GM23338 (cell line): ENCODE results near the gene JMJD1C. TPM values are rescaled to one million over a fixed set of nuclear protein-coding genes. Genes with fewer than 3 reads are reported as not detected.

ENCODE experiments used
- ATAC-seq: fragments of 200-7000 bp; cut with Tn5 transposase; 3 replicates; pipeline ENCODE4 v1.9.1; 2020
- DNase-seq: peaks from one replicate; pipeline ENCODE4 v3.0.0-alpha.2; 2015; ENCODE audit warnings: low spot score
- H2AFZ ChIP-seq: fragments of 200-600 bp; sonication (generic); 2 replicates; pipeline ENCODE4 v1.8.0; 2016; ENCODE audit warnings: antibody characterized with exemption, mild to moderate bottlenecking, moderate library complexity
- H3F3A ChIP-seq: fragments of 200-600 bp; sonication (generic); replicated peaks from 2 replicates; pipeline ENCODE4 v1.8.0; 2017; ENCODE audit warnings: antibody characterized with exemption, mixed run types, low read depth
- H3K27ac ChIP-seq: fragments of 200-600 bp; sonication (generic); 2 replicates; pipeline ENCODE4 v1.6.1; 2016; ENCODE audit warnings: low read depth
- H3K27me3 ChIP-seq: fragments of 200-600 bp; sonication (generic); 2 replicates; pipeline ENCODE4 v1.8.0; 2016; ENCODE audit warnings: mild to moderate bottlenecking, mixed run types, moderate library complexity; ENCODE audit not compliant: insufficient read depth
- H3K36me3 ChIP-seq: fragments of 200-600 bp; sonication (generic); 2 replicates; pipeline ENCODE4 v1.8.0; 2016; ENCODE audit warnings: mild to moderate bottlenecking; ENCODE audit not compliant: insufficient read depth
- H3K4me1 ChIP-seq: fragments of 200-600 bp; sonication (generic); 2 replicates; pipeline ENCODE4 v1.8.0; 2016; ENCODE audit warnings: mild to moderate bottlenecking, moderate library complexity; ENCODE audit not compliant: insufficient read depth
- H3K4me2 ChIP-seq: fragments of 200-600 bp; sonication (generic); 2 replicates; pipeline ENCODE4 v1.7.1; 2017; ENCODE audit warnings: mixed run types
- H3K4me3 ChIP-seq: fragments of 200-600 bp; sonication (generic); 2 replicates; pipeline ENCODE4 v1.6.1; 2016; ENCODE audit warnings: mixed run types
- H3K79me2 ChIP-seq: fragments of 200-600 bp; sonication (generic); replicated peaks from 2 replicates; pipeline ENCODE4 v1.8.0; 2017; ENCODE audit warnings: mild to moderate bottlenecking; ENCODE audit not compliant: insufficient read depth
- H3K9me2 ChIP-seq: fragments of 200-600 bp; sonication (generic); 2 replicates; pipeline ENCODE4 v1.8.0; 2017; ENCODE audit not compliant: insufficient read depth
- H4K20me1 ChIP-seq: fragments of 200-600 bp; sonication (generic); replicated peaks from 2 replicates; pipeline ENCODE4 v1.8.0; 2017; ENCODE audit warnings: mild to moderate bottlenecking; ENCODE audit not compliant: insufficient read depth
- H3K27ac Mint-ChIP-seq: 2 replicates; pipeline ENCODE4 v1.8.0; 2020; ENCODE audit warnings: inconsistent platforms, mild to moderate bottlenecking, moderate library complexity, mixed read lengths
- H3K27me3 Mint-ChIP-seq: 3 replicates; pipeline ENCODE4 v1.8.0; 2022; ENCODE audit warnings: low read depth, mild to moderate bottlenecking, moderate library complexity, mixed read lengths, inconsistent platforms; ENCODE audit not compliant: insufficient read depth, poor library complexity
- H3K36me3 Mint-ChIP-seq: 3 replicates; pipeline ENCODE4 v1.8.0; 2021; ENCODE audit warnings: low read depth, mild to moderate bottlenecking, inconsistent platforms, moderate library complexity, mixed read lengths
- H3K4me1 Mint-ChIP-seq: 3 replicates; pipeline ENCODE4 v1.8.0; 2020; ENCODE audit warnings: mild to moderate bottlenecking, inconsistent platforms, mixed read lengths
- H3K4me3 Mint-ChIP-seq: 3 replicates; pipeline ENCODE4 v1.8.0; 2021; ENCODE audit warnings: moderate library complexity, mild to moderate bottlenecking, inconsistent platforms, mixed read lengths
- H3K9me3 Mint-ChIP-seq: 3 replicates; pipeline ENCODE4 v1.8.0; 2020; ENCODE audit warnings: moderate library complexity, mild to moderate bottlenecking, inconsistent platforms, mixed read lengths
- NANOG ChIP-seq: IDR thresholded peaks from 2 replicates; pipeline ENCODE4 v1.6.1; 2016; ENCODE audit warnings: antibody characterized with exemption, borderline replicate concordance
- POLR2AphosphoS5 ChIP-seq: IDR thresholded peaks from 2 replicates; pipeline ENCODE4 v1.6.1; 2016; ENCODE audit warnings: antibody characterized with exemption, low read depth
- STAT1 ChIP-seq: IDR thresholded peaks from one replicate; pipeline ENCODE4 v1.6.1; 2016; ENCODE audit warnings: antibody characterized with exemption; ENCODE audit not compliant: unreplicated experiment
- ZNF114 ChIP-seq: fragments of 250-450 bp; sonication (Bioruptor Pico); IDR thresholded peaks from 2 replicates; pipeline ENCODE4 v1.5.0; 2020; ENCODE audit warnings: mild to moderate bottlenecking, moderate library complexity
- polyA plus RNA-seq: library from polyadenylated mRNA; unstranded; fragments of >200 nt; fragmentation: Nextera tagmentation; extraction: Ambion mirVana; gene quantifications from 2 replicates; pipeline ENCODE4 v1.2.1, GENCODE V29; 2016
- total RNA-seq: library from RNA; depleted of rRNA; stranded (reverse); fragments of >200 nt; shearing (Covaris generic); gene quantifications from 2 replicates; pipeline ENCODE4 v1.2.3, GENCODE V29; 2014
- TF ChIP-seq, protein P1 (sequence below): fragments of 250-450 bp; sonication (Bioruptor Pico); IDR thresholded peaks from 2 replicates; pipeline ENCODE4 v1.5.0; 2020; ENCODE audit warnings: mild to moderate bottlenecking, moderate library complexity
- TF ChIP-seq, protein P2 (sequence below): IDR thresholded peaks from one replicate; pipeline ENCODE4 v1.6.1; 2018; ENCODE audit warnings: antibody characterized with exemption; ENCODE audit not compliant: unreplicated experiment

JMJD1C gene
- total and polyA plus RNA-seq, 2 experiments from 2014 or later = 333 to 435 TPM

DNA sequence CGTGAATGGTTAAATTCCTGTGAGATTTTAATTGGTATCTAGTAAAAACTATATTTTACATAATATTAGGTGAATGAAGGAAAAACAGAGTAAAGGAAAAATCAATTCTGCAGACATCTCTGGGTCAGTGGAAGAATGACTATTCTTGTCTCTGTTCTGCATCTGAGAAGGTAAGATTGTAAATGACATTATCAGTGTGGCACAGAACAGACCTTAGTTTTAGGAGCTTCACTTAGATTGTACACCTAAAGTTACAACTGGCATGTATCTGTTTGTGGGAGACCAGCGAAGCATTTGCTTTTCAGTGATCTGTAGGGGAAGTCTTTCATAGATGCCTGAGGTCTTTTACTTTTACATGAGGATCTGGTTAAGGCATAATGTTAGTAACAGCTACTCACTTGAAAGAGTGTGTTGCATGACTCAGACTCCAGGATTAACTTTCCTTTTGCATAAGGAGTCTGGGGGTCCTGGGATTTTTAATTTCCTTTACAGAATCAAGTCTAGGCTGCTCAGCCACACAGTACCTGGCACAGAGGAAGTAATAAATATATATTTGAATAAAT lies 56.2 kb downstream of the JMJD1C start:
- H3K27ac ChIP-seq = no peak overlapping the region
- no peaks in the 10 kb centered on the region for H3F3A ChIP-seq
- H3K4me1 Mint-ChIP-seq = peaks cover 12% of the 10 kb centered on the region; the same call in 2 of the 3 replicates
- DNase-seq (no peak), ATAC-seq (no peak)
- no peaks in the 10 kb centered on the region for H3K9me2 ChIP-seq
- peak overlapping the region; percentile 14; the same call in 1 of the 2 replicates for H3K27ac Mint-ChIP-seq
- no peak overlapping the region for H3K4me3 Mint-ChIP-seq
- peaks cover 90% of the 10 kb centered on the region for H3K79me2 ChIP-seq
- H3K27me3 Mint-ChIP-seq = peaks cover under 1% of the 10 kb centered on the region
- H2AFZ ChIP-seq = no peak overlapping the region
- TF ChIP-seq, protein P1, sequence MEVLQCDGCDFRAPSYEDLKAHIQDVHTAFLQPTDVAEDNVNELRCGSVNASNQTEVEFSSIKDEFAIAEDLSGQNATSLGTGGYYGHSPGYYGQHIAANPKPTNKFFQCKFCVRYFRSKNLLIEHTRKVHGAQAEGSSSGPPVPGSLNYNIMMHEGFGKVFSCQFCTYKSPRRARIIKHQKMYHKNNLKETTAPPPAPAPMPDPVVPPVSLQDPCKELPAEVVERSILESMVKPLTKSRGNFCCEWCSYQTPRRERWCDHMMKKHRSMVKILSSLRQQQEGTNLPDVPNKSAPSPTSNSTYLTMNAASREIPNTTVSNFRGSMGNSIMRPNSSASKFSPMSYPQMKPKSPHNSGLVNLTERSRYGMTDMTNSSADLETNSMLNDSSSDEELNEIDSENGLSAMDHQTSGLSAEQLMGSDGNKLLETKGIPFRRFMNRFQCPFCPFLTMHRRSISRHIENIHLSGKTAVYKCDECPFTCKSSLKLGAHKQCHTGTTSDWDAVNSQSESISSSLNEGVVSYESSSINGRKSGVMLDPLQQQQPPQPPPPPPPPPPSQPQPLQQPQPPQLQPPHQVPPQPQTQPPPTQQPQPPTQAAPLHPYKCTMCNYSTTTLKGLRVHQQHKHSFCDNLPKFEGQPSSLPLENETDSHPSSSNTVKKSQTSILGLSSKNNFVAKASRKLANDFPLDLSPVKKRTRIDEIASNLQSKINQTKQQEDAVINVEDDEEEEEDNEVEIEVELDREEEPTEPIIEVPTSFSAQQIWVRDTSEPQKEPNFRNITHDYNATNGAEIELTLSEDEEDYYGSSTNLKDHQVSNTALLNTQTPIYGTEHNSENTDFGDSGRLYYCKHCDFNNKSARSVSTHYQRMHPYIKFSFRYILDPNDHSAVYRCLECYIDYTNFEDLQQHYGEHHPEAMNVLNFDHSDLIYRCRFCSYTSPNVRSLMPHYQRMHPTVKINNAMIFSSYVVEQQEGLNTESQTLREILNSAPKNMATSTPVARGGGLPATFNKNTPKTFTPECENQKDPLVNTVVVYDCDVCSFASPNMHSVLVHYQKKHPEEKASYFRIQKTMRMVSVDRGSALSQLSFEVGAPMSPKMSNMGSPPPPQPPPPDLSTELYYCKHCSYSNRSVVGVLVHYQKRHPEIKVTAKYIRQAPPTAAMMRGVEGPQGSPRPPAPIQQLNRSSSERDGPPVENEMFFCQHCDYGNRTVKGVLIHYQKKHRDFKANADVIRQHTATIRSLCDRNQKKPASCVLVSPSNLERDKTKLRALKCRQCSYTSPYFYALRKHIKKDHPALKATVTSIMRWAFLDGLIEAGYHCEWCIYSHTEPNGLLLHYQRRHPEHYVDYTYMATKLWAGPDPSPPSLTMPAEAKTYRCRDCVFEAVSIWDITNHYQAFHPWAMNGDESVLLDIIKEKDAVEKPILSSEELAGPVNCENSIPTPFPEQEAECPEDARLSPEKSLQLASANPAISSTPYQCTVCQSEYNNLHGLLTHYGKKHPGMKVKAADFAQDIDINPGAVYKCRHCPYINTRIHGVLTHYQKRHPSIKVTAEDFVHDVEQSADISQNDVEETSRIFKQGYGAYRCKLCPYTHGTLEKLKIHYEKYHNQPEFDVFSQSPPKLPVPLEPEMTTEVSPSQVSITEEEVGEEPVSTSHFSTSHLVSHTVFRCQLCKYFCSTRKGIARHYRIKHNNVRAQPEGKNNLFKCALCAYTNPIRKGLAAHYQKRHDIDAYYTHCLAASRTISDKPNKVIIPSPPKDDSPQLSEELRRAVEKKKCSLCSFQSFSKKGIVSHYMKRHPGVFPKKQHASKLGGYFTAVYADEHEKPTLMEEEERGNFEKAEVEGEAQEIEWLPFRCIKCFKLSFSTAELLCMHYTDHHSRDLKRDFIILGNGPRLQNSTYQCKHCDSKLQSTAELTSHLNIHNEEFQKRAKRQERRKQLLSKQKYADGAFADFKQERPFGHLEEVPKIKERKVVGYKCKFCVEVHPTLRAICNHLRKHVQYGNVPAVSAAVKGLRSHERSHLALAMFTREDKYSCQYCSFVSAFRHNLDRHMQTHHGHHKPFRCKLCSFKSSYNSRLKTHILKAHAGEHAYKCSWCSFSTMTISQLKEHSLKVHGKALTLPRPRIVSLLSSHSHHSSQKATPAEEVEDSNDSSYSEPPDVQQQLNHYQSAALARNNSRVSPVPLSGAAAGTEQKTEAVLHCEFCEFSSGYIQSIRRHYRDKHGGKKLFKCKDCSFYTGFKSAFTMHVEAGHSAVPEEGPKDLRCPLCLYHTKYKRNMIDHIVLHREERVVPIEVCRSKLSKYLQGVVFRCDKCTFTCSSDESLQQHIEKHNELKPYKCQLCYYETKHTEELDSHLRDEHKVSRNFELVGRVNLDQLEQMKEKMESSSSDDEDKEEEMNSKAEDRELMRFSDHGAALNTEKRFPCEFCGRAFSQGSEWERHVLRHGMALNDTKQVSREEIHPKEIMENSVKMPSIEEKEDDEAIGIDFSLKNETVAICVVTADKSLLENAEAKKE (CRISPR knock-in tag) = no peak
- TF ChIP-seq NANOG = no peak
- TF ChIP-seq ZNF114 (CRISPR knock-in tag) = no peak
- TF ChIP-seq, protein P2, sequence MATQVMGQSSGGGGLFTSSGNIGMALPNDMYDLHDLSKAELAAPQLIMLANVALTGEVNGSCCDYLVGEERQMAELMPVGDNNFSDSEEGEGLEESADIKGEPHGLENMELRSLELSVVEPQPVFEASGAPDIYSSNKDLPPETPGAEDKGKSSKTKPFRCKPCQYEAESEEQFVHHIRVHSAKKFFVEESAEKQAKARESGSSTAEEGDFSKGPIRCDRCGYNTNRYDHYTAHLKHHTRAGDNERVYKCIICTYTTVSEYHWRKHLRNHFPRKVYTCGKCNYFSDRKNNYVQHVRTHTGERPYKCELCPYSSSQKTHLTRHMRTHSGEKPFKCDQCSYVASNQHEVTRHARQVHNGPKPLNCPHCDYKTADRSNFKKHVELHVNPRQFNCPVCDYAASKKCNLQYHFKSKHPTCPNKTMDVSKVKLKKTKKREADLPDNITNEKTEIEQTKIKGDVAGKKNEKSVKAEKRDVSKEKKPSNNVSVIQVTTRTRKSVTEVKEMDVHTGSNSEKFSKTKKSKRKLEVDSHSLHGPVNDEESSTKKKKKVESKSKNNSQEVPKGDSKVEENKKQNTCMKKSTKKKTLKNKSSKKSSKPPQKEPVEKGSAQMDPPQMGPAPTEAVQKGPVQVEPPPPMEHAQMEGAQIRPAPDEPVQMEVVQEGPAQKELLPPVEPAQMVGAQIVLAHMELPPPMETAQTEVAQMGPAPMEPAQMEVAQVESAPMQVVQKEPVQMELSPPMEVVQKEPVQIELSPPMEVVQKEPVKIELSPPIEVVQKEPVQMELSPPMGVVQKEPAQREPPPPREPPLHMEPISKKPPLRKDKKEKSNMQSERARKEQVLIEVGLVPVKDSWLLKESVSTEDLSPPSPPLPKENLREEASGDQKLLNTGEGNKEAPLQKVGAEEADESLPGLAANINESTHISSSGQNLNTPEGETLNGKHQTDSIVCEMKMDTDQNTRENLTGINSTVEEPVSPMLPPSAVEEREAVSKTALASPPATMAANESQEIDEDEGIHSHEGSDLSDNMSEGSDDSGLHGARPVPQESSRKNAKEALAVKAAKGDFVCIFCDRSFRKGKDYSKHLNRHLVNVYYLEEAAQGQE = no peak
- TF ChIP-seq POLR2AphosphoS5 = no peak
- no peak for TF ChIP-seq STAT1
- no peaks in the 10 kb centered on the region for H4K20me1 ChIP-seq
- H3K36me3 Mint-ChIP-seq = no peaks in the 10 kb centered on the region
- H3K27me3 ChIP-seq = no peaks in the 10 kb centered on the region
- no peak overlapping the region for H3K4me3 ChIP-seq
- no peaks in the 10 kb centered on the region for H3K36me3 ChIP-seq
- no peaks in the 10 kb centered on the region for H3K9me3 Mint-ChIP-seq
- no peak overlapping the region for H3K4me2 ChIP-seq
- no peaks in the 10 kb centered on the region for H3K4me1 ChIP-seq
